Inferior parietal cortex (tissue), 1 donor: ENCODE data around the gene PDSS1.

Source experiments
- DNase-seq: peaks from one replicate; pipeline ENCODE4 v3.0.0-alpha.2; 2016; ENCODE audit errors: extremely low spot score

Gene PDSS1

DNA sequence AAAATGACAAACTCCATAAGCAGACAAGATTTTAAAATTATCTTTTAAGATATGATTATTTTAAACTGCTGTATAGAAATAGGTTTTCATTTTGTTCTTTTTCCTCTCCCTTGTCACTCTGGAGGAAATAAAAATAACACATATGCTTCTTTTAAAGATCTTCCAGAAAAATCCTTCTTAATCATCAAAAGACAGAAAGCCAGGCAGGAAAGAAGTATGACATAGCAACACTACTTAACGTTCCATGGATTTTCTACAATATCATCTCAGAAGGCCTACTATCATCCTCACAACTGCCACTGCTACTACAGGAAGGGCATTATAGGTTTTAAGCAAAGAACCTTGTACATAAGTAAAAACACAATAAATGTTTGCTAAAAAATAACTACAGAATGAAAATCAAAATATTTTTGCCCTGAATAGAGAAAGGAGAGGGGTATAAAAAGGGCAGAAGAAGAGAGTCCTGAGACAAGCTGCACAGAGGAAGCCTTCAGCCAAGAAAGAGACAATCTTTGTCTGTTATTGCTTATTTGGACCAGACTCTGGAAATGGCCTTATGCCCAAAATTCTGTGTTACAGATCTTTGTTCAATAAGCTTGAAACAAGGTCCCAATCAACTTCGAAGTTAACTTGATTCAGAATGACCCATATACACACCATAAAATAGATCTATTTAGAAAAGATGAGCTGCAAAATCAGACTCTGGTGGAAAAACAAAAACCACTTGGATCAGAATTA lies 95.4 kb downstream of the PDSS1 start:
- peak; percentile 53 for DNase-seq
